GM18505 (cell line): ENCODE measurements around the gene ABLIM1.
"Not testable (repeated sequence)": the region's sequence is repeated elsewhere in the genome, so short reads cannot be mapped to it uniquely, and the experiment has no call there.

Source experiments
- ATAC-seq: cut with Tn5 transposase; IDR thresholded peaks from one replicate; pipeline ENCODE4 v1.9.1; 2021; ENCODE audit not compliant: unreplicated experiment
- POLR2A ChIP-seq: IDR thresholded peaks from 4 replicates; pipeline ENCODE4 v1.6.1; 2011; ENCODE audit warnings: borderline replicate concordance; ENCODE audit not compliant: insufficient read depth, insufficient read length; ENCODE audit errors: extremely low read depth

Gene ABLIM1

DNA sequence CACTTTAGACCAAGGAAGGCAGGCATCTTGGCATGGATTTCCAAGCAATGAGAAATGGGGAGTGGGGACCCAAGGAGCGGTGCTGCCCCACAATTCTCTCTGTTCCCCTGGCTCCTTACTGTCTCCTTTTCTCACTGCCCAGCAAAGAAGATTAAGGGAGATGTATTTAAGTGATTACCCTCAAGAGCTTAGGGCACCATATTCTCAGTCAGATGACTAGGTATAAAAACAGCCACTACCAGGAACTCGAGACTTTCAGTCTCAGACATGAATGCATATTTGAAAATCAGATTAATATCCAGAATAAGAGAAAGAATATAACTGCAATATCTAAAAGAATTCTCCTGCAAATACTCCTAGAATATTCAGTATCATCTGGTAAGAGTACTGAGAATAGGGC is at the start of gene ABLIM1:
ABLIM1 (minus strand) TSS at position 101 of the 400 bp plus-strand sequence; CDS start at position 26, 75 bp downstream.
- ATAC-seq, result no peak
- no peak for TF ChIP-seq POLR2A

DNA sequence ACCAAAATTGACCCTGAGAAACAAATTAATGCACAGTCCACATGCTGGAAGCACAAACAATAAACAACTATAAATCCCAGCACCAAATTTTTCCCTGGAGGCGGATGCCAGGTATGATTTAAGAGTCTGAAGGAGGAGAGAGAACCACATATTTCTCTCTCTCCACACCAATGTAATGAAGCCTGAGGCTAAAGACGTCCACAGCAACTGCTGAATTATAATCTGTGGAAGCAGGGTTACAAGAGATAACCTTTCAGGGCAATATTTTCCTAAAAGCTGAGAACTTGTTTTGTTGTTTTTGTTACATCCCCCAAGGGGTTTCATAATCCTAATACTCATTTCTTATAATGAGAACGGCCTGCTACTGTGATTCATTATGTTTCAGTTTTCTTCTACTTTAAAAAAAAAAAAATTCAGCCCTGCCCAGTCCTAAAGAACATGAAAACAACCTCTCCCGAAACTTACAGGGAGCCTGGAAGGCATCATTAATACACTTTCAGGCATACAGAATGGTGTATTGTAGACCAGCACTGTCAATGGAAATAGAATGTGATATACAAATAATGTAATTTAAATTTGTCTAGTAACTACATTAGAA is 48.5 kb upstream of the ABLIM1 start:
- TF ChIP-seq POLR2A, result no peak
- no peak for ATAC-seq

DNA sequence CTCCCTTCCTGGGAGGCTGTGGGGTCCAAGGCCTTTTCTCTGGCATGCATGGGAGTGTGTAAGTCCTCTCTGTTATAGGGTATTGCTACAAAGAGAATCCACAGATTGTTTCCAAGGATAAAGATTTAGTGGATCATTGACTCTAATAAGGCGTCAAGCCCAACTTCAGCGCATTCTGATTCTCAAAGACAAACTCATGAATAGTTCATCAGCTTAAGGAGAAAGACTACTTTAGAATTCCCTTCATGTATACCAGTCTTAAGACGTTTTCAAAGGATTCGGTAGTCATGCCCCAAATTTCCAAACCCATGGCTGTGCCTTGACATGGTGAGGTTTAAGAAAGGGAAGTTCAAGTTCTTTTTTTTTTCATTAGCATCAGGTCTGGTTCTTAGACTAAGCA is 46.6 kb upstream of the ABLIM1 start:
- TF ChIP-seq POLR2A, result no peak
- ATAC-seq, result no peak

DNA sequence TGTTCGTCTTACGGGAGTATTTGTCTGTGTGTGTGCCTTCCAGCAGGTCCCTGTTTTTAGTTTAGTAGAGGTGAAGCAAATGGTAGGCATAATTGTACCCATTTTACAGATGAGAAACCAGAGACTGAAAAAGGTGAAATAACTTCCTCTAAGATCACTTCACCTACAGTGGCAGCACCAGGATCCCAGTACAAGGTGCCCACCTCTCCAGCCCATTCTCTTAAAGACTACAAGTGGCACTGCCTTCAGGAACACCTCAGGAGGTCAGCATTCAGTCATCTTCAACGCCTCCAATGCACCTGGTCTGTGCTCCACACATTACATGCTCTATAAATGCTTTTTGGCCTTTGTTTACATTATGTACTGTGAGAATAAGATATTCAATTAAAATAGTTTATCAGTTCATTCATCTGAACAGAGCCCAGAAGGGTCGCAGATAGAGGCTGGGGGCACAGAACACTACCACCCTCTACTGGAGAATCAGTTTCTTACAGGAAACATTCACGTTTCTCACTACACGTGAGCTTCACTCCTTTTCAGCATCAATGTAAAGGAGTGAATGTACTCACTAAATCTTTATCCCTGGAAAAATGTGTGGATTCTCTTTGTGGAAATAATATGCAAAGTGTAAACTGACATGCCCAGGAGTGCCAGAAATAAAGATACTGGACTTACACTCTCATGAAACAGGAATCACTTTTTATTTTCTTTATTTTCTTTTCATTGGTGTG is 45.5 kb upstream of the ABLIM1 start:
- ATAC-seq, result no peak
- no peak for TF ChIP-seq POLR2A

DNA sequence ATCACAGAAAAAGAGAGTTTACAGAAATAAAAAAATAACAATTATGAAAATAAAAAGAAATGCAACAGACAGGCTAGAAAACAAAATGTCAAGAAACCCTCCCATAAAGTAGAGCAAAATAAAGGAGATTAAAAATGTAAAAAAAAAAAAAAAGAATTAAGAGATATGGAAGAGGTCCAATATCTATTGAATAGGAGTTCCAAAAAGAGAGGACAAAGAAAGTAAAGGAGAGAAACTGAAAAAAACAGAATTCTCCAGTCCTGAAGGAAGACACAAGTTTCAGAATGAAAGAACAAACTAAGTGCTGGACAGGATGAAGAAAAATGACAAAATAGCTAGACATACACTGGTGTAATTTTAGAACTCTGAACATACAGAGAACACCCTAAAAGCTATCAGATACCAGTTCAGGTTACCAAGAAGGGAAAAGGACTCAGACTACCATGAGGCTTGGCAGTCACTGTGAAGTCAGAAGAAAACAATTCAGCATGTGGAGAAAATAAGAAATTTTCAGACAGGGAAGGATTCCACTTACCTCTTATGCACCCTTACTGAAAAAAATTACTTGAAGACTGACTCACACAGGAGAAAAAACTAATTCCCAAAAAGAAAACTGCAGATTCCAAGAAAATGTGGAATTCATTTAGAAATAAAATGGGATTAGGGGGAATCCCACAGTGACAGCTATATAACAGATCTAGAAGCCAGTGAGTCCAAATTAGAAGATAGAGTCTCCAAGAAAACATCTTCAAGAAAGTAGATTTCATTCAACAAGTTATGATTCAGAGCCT is 40.4 kb upstream of the ABLIM1 start:
- TF ChIP-seq POLR2A, result no peak
- no peak for ATAC-seq

DNA sequence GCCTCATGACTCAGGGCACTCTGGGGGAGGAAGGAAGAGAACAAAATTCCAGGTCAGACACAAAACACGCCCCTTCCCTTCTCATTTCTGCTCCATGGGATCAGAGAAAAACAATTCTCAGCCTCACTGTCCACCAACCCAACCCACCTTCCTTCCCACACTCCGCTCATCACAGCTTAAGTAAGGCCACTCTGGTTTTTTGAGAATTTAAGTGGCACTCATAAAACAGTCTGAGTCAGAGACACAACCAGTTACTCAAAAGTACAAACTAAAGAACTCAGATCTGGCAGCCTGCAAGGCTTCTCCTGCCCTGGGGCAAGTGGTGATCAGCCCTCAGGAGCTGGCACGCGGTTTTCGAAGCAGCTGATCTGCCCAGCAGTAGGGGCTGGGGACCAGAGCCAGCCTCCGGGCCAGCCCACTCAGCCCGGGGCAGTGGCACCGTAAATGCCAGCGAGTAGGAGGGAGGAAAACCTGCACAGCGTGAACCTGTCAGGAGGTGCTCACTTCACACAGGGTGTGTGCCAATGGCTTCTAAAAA is 39.1 kb upstream of the ABLIM1 start:
- TF ChIP-seq POLR2A, result no peak
- no peak for ATAC-seq

DNA sequence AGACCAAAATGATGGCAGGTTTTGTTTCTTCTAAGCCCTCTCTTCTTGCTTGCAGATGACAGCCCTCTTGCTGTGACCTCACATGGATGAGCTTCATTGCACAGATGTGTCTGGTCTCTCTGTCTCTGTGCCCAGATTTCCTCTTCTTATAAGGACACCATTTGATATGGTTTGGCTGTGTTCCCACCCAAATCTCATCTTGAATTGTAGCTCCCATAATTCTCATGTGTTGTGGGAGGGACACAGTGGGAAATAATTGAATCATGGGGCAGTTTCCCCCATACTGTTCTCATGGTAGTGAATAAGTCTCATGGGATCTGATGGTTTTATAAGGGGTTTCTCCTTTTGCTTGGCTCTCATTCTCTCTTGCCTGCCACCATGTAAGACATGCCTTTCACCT is 38.2 kb upstream of the ABLIM1 start:
- not testable (repeated sequence) for ATAC-seq

DNA sequence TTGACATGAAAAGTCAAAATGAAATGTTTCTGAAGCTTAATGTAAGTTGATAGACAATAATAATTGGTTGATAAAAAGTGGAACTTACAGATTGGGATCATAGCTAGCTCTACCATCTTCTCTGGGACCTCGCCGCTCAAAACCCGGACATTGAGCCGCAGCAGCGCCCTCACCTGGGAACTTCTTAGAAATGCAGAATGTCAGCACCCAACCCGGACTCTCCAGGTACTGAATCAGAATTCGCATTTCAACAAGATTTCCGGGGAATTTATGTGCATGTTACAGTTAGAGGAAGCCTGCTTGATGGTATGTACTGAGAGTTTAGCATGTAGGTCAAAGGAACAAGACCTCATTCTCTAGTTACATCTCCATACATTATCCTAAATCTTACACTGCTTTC is 36.7 kb upstream of the ABLIM1 start:
- TF ChIP-seq POLR2A, result no peak
- ATAC-seq, result no peak

DNA sequence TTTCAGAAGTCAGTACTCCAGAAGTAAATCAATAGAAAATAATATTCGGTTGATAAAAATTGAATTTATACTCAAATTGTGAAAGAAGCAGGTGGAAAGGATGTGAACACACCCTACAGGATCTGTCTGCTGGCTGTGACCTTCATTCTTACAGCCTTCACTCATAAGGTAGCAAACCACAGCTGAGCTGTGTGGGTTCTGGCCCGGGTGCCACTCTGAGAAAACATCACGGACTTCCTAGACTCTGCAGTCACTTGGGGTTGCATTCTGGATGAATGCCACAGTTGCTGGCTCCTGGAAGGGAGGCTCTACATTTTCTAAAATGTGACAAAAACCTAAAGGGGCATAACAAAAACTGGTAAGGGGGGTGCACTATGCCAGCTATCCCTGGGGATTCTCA is 36.0 kb upstream of the ABLIM1 start:
- no peak for ATAC-seq
- TF ChIP-seq POLR2A, result no peak

DNA sequence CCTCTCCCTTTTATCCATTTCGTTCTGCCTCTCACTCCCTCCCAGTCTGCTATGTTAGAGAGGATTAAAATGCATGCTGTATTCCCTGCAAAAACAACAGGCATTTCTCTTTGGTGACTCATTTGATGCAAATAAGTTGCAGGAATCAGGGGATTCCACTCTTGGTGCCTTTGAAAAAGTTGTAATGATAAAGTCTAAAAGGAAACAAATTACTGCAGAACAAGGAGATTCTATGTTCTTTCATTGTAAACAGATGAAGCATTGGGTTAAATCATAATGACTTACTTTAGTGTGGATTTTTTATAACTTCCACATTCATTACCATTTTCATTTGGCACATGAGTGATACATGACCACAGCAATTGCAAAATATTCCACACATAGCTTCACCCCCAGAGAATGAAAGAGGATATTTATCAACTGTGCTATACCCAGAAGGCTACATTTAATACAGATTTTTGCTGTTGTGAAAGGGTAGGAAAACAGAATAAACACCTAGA is 33.4 kb upstream of the ABLIM1 start:
- TF ChIP-seq POLR2A, result no peak
- ATAC-seq, result no peak

DNA sequence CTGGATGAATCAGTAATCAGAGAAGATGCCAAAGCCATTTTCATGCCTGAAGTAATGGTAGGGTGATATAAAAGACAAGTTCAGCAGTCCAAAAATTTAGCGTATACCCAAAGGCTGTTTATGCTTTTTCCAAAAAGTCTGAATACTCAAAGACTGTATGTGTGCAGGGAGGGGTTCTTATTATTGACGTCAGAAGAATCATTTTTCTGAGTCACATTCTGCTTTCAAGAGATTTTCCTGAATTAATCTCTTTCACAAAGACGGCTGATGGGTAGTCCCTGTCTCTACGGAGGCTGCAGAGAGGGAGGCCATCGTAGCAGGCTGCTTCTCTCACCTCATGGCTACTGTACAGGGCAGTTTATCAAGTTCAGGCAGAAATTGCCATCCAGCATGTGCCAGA is 30.7 kb upstream of the ABLIM1 start:
- no peak for TF ChIP-seq POLR2A
- ATAC-seq, result no peak

DNA sequence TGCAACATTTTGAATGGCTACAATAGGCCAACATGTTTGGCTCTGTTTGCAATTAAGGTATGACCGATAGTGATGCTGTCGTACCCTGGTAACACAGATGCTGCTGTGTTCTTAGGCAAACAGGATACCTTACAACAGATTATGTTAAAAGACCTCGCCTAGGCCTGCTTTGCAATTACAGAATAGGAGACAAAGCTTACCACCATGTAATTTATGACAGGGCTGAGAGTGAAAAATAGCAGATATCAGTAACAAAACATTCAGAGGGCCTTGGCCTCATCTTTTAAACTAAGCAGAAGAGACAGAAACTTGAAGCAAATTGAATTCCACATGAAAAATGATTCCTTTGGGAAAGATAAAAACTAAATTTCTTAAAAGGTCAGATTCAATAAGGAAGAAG is 29.4 kb upstream of the ABLIM1 start:
- no peak for ATAC-seq
- no peak for TF ChIP-seq POLR2A

DNA sequence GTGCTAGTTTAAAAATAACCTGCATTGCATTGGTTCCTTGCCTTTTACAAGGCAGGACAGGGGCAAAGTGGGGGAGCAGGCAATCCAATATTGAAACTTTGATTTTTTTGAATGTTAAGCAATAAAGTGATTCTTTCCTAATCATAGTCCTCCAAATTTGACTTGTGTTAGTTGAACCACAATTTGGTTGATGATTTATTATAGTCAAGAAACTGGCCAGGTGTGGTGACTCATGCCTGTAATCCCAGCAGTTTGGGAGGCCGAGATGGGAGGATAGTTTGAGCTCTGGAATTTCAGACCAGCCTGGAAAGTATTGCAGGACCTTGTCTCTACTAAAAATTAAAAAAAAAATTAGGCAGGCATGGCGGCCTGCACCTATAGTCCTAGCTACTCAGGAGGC is 27.9 kb upstream of the ABLIM1 start:
- TF ChIP-seq POLR2A, result no peak
- ATAC-seq, result no peak
